HG02763 (cell line): Measurements from ENCODE around the gene SPINT2.
A peak's percentile ranks its signal among the peaks of the same experiment; 100 is the strongest.

Experiments
- ATAC-seq: cut with Tn5 transposase; IDR thresholded peaks from one replicate; pipeline ENCODE4 v1.9.1; 2021; ENCODE audit warnings: mild to moderate bottlenecking, moderate library complexity; ENCODE audit not compliant: unreplicated experiment

Gene SPINT2

GRCh38 chr19:38291855-38292254, 27.5 kb downstream of the SPINT2 start:
- no peak for ATAC-seq

- no peak for ATAC-seq
Measured at GRCh38 chr19:38293281-38293680, 28.9 kb downstream of the SPINT2 start.

- no peak for ATAC-seq
Measured at GRCh38 chr19:38294090-38294489, 29.7 kb downstream of the SPINT2 start.

GRCh38 chr19:38298821-38299680, 34.7 kb downstream of the SPINT2 start:
- ATAC-seq: no peak

GRCh38 chr19:38303517-38304351, 39.4 kb downstream of the SPINT2 start, which contains the start of gene C19orf33:
C19orf33 (plus strand) TSS chr19:38304251; CDS start chr19:38304262, 11 bp downstream.
- ATAC-seq: no peak

GRCh38 chr19:38304352-38304865, 40.0 kb downstream of the SPINT2 start:
- no peak for ATAC-seq

GRCh38 chr19:38304866-38305429, 40.6 kb downstream of the SPINT2 start:
- ATAC-seq: no peak

- ATAC-seq: no peak
Measured at GRCh38 chr19:38306236-38306635, 41.9 kb downstream of the SPINT2 start.

GRCh38 chr19:38307076-38307475, 42.7 kb downstream of the SPINT2 start:
- no peak for ATAC-seq

GRCh38 chr19:38307597-38307996, 43.2 kb downstream of the SPINT2 start:
- no peak for ATAC-seq

GRCh38 chr19:38308006-38308766, 43.8 kb downstream of the SPINT2 start:
- no peak for ATAC-seq

GRCh38 chr19:38308926-38309614, 44.7 kb downstream of the SPINT2 start:
- ATAC-seq: no peak

GRCh38 chr19:38309615-38310278, 45.4 kb downstream of the SPINT2 start:
- no peak for ATAC-seq

- no peak for ATAC-seq
Measured at GRCh38 chr19:38310279-38310670, 45.9 kb downstream of the SPINT2 start.

GRCh38 chr19:38310986-38311385, 46.6 kb downstream of the SPINT2 start:
- ATAC-seq: no peak

- peak; percentile 85 for ATAC-seq
Measured at GRCh38 chr19:38315657-38316476, 51.5 kb downstream of the SPINT2 start, which contains the start of gene YIF1B. YIF1B (minus strand) TSS chr19:38315947; CDS start chr19:38315917, 30 bp downstream.

GRCh38 chr19:38316477-38317067, 52.2 kb downstream of the SPINT2 start:
- no peak for ATAC-seq

- ATAC-seq: no peak
Measured at GRCh38 chr19:38317104-38317612, 52.8 kb downstream of the SPINT2 start.
